Body of pancreas (tissue), 4 donors: ENCODE data around the gene PTK6. TPM values are rescaled to one million over a fixed set of nuclear protein-coding genes. Genes with fewer than 3 reads are reported as not detected.

Experiments used
- ATAC-seq: fragments of 150-250 bp; one replicate; pipeline ENCODE4 v1.9.1; 2016
- DNase-seq, 4 donors: peaks; one replicate each; pipeline ENCODE4 v3.0.0-alpha.2; 2019
- H3K27ac ChIP-seq, 4 donors: fragments of 200-600 bp; sonication (generic); 1 replicate in 3 of 4; 2 replicates in 1 of 4; pipeline versions ENCODE4 v1.5.1 to v1.6.1; 2016 to 2019; ENCODE audit warnings: mild to moderate bottlenecking in 1 of 4, mixed read lengths in 1 of 4, moderate library complexity in 1 of 4
- H3K27me3 ChIP-seq, 2 donors: fragments of 200-600 bp; sonication (generic); one replicate each; pipeline ENCODE4 v1.6.0; 2016; ENCODE audit warnings: mild to moderate bottlenecking in 1 of 2
- H3K36me3 ChIP-seq, 2 donors: fragments of 200-600 bp; sonication (generic); replicated peaks in 1 of 2; 2 replicates each; pipeline ENCODE4 v1.5.1; 2016; ENCODE audit warnings: low read depth in 2 of 2; ENCODE audit not compliant: insufficient read depth in 1 of 2
- H3K4me1 ChIP-seq: fragments of 200-600 bp; sonication (generic); one replicate; pipeline ENCODE4 v1.6.0; 2016
- H3K4me3 ChIP-seq, 2 donors: fragments of 200-600 bp; sonication (generic); 1 replicate in 1 of 2; 2 replicates in 1 of 2; pipeline ENCODE4 v1.5.1; 2016 to 2019
- H3K9me3 ChIP-seq, 3 donors: fragments of 200-600 bp; sonication (generic); 1 replicate in 2 of 3; 2 replicates in 1 of 3; pipeline ENCODE4 v1.5.1; 2016
- POLR2A ChIP-seq, 3 donors: fragments of 450-650 bp; IDR thresholded peaks; one replicate each; pipeline ENCODE4 v1.6.1; 2016; ENCODE audit warnings: antibody characterized with exemption in 3 of 3, mild to moderate bottlenecking in 2 of 3
- WGBS, 2 donors: methylation state at CpG; one replicate each; pipeline ENCODE4 v1.1.5; 2017; 5-methylcytosine and 5-hydroxymethylcytosine counted together
- intact Hi-C: fragments of 100-400 bp; cut with DNase I; formaldehyde crosslinking; loops from one replicate; pipeline ENCODE4 v1.15.1; 2023
- total RNA-seq, 2 donors: library from RNA; depleted of rRNA; stranded (reverse); fragments of >200 nt; gene quantifications; one replicate each; pipeline ENCODE4 v1.1.0, GENCODE V29; 2016
- TF ChIP-seq, protein P1 (sequence below), 7 experiments: fragments of 450-650 bp in 4 of 7; fragments of 200-600 bp in 3 of 7; sonication (generic) in 3 of 7; IDR thresholded peaks; one replicate each; pipeline ENCODE4 v1.5.1; 2016 to 2019; ENCODE audit warnings: antibody characterized with exemption in 7 of 7

The PTK6 gene
- total RNA-seq, 2 donors from 2014 or later, result 3.0 to 5.4 TPM

DNA sequence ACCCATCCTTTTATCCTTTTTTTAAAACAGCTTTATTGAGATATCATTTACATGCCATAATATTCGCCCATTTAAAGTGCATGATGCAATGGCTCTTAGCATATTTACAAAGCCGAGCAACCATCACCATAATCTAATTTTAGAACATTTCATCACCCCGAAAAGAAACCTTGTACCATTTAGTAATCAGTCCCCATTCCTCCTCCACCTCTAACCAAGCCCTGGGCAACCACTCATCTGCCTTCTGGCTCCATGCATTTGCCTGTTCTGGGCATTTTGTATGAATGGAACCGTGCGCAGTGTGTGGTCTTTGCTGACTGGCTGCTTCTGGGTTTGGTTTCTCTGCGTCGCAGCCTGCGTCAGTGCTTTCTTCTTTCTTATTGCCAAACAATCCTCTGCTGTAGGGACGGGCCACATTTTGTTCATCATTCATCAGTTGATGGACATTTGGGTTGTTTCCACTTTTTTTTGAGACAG is 28.1 kb downstream of the PTK6 start:
- H3K27ac ChIP-seq, result no peak overlapping the region
- ATAC-seq, result no peak
- H3K4me1 ChIP-seq, result no peaks in the 10 kb centered on the region
- H3K9me3 ChIP-seq, result peaks cover 0 to 13% (median 0%) of the 10 kb centered on the region in 3 donors
- TF ChIP-seq POLR2A (IDR thresholded peaks at IDR 0.05), result no peak
- TF ChIP-seq, protein P1, sequence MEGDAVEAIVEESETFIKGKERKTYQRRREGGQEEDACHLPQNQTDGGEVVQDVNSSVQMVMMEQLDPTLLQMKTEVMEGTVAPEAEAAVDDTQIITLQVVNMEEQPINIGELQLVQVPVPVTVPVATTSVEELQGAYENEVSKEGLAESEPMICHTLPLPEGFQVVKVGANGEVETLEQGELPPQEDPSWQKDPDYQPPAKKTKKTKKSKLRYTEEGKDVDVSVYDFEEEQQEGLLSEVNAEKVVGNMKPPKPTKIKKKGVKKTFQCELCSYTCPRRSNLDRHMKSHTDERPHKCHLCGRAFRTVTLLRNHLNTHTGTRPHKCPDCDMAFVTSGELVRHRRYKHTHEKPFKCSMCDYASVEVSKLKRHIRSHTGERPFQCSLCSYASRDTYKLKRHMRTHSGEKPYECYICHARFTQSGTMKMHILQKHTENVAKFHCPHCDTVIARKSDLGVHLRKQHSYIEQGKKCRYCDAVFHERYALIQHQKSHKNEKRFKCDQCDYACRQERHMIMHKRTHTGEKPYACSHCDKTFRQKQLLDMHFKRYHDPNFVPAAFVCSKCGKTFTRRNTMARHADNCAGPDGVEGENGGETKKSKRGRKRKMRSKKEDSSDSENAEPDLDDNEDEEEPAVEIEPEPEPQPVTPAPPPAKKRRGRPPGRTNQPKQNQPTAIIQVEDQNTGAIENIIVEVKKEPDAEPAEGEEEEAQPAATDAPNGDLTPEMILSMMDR (IDR thresholded peaks at IDR 0.05), result no peak
- intact Hi-C loops, result no loop called here
- H3K36me3 ChIP-seq, result no peaks in the 10 kb centered on the region
- H3K4me3 ChIP-seq, result no peak overlapping the region
- no peak for DNase-seq
- WGBS, 2 donors, result 73 to 74% methylated on average over 9 of the region's 9 CpGs
- peaks cover 0 to 10% of the 10 kb centered on the region in 2 donors for H3K27me3 ChIP-seq

DNA sequence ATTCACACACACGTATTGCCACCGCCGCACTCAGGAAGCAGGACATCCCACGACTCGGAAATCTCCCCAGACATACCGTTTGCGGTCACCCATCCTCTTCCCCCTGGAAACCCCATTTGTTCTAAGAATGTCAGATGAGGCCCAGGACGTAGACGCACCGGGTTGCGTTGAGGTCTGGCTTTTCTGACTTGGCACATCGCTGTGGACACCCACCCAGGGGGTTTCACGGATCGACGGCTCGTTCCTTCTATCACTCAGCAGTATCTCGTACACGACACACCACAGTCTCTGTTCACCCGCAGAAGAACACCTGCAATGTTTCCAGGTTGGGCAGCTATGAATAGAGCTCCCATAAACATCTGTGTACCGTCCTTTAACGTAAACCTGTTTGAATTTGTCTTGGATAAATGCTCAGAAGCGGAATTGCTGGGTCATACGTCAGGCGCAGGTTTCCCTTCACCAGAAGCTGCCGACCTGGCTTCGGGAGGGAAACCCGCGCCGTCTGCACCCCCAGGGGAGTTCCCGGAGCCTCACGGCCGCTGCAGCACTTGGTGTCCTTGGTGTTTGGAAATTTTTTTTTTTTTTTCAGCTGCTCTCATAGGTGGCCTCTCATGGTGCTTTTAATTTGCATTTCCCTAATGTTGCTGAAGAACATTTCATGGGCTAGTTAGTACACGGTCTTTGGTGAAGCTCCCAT is 29.0 kb downstream of the PTK6 start:
- Histone ChIP-seq H3K27me3 (peaks cover 0 to 10% of the 10 kb centered on the region in 2 donors), H3K27ac (no peak overlapping the region), H3K9me3 (peaks cover 0 to 13% (median 0%) of the 10 kb centered on the region in 3 donors), H3K4me1 (no peaks in the 10 kb centered on the region), H3K4me3 (no peak overlapping the region), H3K36me3 (no peaks in the 10 kb centered on the region)
- DNase-seq (no peak), ATAC-seq (no peak)
- WGBS, 2 donors, result 68 to 78% methylated on average over 33 of the region's 33 CpGs
- intact Hi-C loops, result no loop called here
- no peak for TF ChIP-seq POLR2A (IDR thresholded peaks at IDR 0.05)
- TF ChIP-seq, protein P1 (IDR thresholded peaks at IDR 0.05), result no peak

DNA sequence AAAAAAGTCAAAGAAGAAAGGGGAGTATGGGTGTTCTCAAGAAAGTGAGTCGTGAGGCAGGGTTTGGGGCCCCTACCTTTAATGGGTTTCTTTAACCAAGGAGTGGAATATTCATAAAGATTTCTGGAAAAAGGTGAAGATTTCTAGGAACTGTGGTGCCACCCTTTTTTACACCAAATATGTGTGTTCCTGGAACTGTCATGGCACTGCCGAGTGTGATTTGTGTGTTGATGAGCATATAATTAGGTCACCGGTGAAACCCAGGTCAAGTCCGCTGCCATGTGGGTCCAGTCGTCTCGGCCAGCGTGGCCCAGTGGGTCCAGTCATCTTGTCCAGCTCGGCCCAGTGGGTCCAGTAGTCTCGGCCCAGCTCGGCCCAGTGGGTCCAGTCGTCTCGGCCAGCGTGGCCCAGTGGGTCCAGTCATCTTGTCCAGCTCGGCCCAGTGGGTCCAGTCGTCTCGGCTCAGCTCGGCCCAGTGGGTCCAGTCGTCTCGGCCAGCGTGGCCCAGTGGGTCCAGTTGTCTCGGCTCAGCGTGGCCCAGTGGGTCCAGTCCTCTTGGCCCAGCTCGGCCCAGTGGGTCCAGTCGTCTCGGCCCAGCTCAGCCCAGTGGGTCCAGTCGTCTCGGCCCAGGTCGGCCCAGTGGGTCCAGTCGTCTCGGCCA is 30.0 kb downstream of the PTK6 start:
- intact Hi-C loops, result no loop called here
- no peaks in the 10 kb centered on the region for H3K36me3 ChIP-seq
- TF ChIP-seq, protein P1 (IDR thresholded peaks at IDR 0.05), result no peak
- TF ChIP-seq POLR2A (IDR thresholded peaks at IDR 0.05), result no peak
- no peak for DNase-seq
- no peak overlapping the region for H3K4me3 ChIP-seq
- no peaks in the 10 kb centered on the region for H3K4me1 ChIP-seq
- ATAC-seq, result no peak
- no peak overlapping the region for H3K27ac ChIP-seq
- H3K9me3 ChIP-seq, result peaks cover 0 to 13% (median 0%) of the 10 kb centered on the region in 3 donors
- H3K27me3 ChIP-seq, result peaks cover 0 to 5% of the 10 kb centered on the region in 2 donors
- WGBS, 2 donors, result 82 to 93% methylated on average over 12 to 30 of the region's 30 CpGs

DNA sequence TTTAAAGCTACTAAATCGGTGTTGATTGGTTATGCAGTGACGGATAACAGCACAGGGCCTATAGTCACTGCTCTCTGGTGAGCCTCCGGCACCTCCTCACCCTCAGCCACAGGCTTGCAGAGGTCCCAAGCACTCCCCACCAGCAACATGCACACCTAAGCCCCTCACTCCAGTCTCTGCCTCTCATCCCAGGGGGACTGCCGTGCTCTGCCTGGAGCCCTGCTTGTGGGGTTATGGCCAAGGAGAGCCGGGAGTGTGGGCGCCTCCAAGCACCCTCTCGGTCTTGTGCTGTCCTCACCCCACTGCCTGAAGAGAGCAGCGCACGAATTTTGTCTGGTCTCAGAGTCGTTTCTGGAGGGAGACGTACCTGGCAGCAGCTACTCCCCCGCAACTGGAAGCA is 31.5 kb downstream of the PTK6 start:
- Histone ChIP-seq H3K4me3 (no peak overlapping the region), H3K9me3 (peaks cover 0 to 13% (median 0%) of the 10 kb centered on the region in 3 donors), H3K4me1 (no peaks in the 10 kb centered on the region), H3K36me3 (no peaks in the 10 kb centered on the region), H3K27me3 (peaks cover 0 to 5% of the 10 kb centered on the region in 2 donors), H3K27ac (no peak overlapping the region)
- ATAC-seq (no peak), DNase-seq (no peak)
- intact Hi-C loops, result no loop called here
- TF ChIP-seq, protein P1 (IDR thresholded peaks at IDR 0.05), result no peak
- TF ChIP-seq POLR2A (IDR thresholded peaks at IDR 0.05), result no peak
- WGBS, 2 donors, result 78 to 84% methylated on average over 10 to 12 of the region's 12 CpGs
